A673 (cell line): ENCODE measurements around the gene ALDH1L1. TPM values are rescaled to one million over a fixed set of nuclear protein-coding genes. Genes with fewer than 3 reads are reported as not detected.

Experiments used
- BruUV-seq: library from RNA; stranded (reverse); fragments of 400-500 nt; replicated peaks from 2 replicates; lab custom pipeline; 2021; lab: Mats Ljungman, UMichigan
- CTCF ChIA-PET: fragments of 300-600 bp; sonication (Branson Sonifier 250); formaldehyde crosslinking; loops from one replicate; lab custom pipeline; 2022; ENCODE audit warnings: antibody characterized with exemption; lab: Charles Lee
- POLR2A ChIA-PET: fragments of 300-600 bp; sonication (Branson Sonifier 250); formaldehyde crosslinking; loops from one replicate; lab custom pipeline; 2022; ENCODE audit warnings: antibody characterized with exemption; ENCODE audit not compliant: low non-redundant PET; lab: Charles Lee
- DNase-seq: peaks from one replicate; pipeline ENCODE4 v3.0.0-alpha.2; 2015; ENCODE audit warnings: low spot score
- H3K27ac ChIP-seq: fragments of 200-600 bp; sonication (generic); 2 replicates; pipeline ENCODE4 v1.5.1; 2016; ENCODE audit warnings: mixed run types, low read depth, mild to moderate bottlenecking, mixed read lengths, antibody characterized with exemption, low read length; ENCODE audit not compliant: poor library complexity, severe bottlenecking
- H3K27me3 ChIP-seq: fragments of 200-600 bp; sonication (generic); replicated peaks from 2 replicates; pipeline ENCODE4 v1.6.1; 2017; ENCODE audit warnings: mixed run types, low read depth, mild to moderate bottlenecking, mixed read lengths, antibody characterized with exemption, low read length; ENCODE audit not compliant: insufficient read depth, poor library complexity
- H3K36me3 ChIP-seq: fragments of 200-600 bp; sonication (generic); 2 replicates; pipeline ENCODE4 v1.6.1; 2016; ENCODE audit warnings: mixed run types, mild to moderate bottlenecking, mixed read lengths, antibody characterized with exemption, low read length; ENCODE audit not compliant: insufficient read depth, poor library complexity, severe bottlenecking
- H3K4me1 ChIP-seq: fragments of 200-600 bp; sonication (generic); 2 replicates; pipeline ENCODE4 v1.6.1; 2017; ENCODE audit warnings: mixed run types, mild to moderate bottlenecking, mixed read lengths, antibody characterized with exemption, low read length; ENCODE audit not compliant: insufficient read depth, poor library complexity, severe bottlenecking
- H3K4me3 ChIP-seq: fragments of 200-600 bp; sonication (generic); 2 replicates; pipeline ENCODE4 v1.5.1; 2016; ENCODE audit warnings: low read depth, mixed run types, mild to moderate bottlenecking, mixed read lengths, low read length; ENCODE audit not compliant: poor library complexity, severe bottlenecking
- H3K9me3 ChIP-seq: fragments of 200-600 bp; sonication (generic); 2 replicates; pipeline ENCODE4 v1.6.1; 2016; ENCODE audit warnings: mixed run types, low read depth, mild to moderate bottlenecking, mixed read lengths, antibody characterized with exemption, low read length; ENCODE audit not compliant: poor library complexity, severe bottlenecking
- CTCF ChIP-seq: fragments of 300-800, 200-600 bp; sonication (generic); conservative IDR thresholded peaks from 2 replicates; pipeline ENCODE4 v1.5.1; 2017; ENCODE audit warnings: low read depth, mild to moderate bottlenecking, antibody characterized with exemption, low read length, moderate library complexity, mixed read lengths
- EZH2 ChIP-seq: fragments of 200-600 bp; sonication (generic); IDR thresholded peaks from 2 replicates; pipeline ENCODE4 v1.6.1; 2017; ENCODE audit warnings: borderline replicate concordance, low read depth, mild to moderate bottlenecking, mixed read lengths, antibody characterized with exemption, low read length; ENCODE audit not compliant: poor library complexity, severe bottlenecking
- intact Hi-C: fragments of 100-400 bp; cut with micrococcal nuclease; formaldehyde crosslinking; loops from one replicate; pipeline ENCODE4 v1.10.0; 2022; ENCODE audit not compliant: unreplicated experiment
- total RNA-seq: library from RNA; stranded (reverse); gene quantifications from 2 replicates; pipeline ENCODE4 v1.2.3, GENCODE V29; 2021

Gene ALDH1L1
- total RNA-seq, 1 experiment from 2014 or later: 16.9 TPM

- no peak overlapping the region for H3K27ac ChIP-seq
- no peaks in the 10 kb centered on the region for H3K4me1 ChIP-seq
- no peak for TF ChIP-seq CTCF
- no peak for TF ChIP-seq EZH2
- ChIA-PET CTCF (no interaction called here), POLR2A (no interaction called here)
- no peaks in the 10 kb centered on the region for H3K36me3 ChIP-seq
- DNase-seq: no peak
- H3K9me3 ChIP-seq: no peaks in the 10 kb centered on the region
- no TSS peak for BruUV-seq
- no peaks in the 10 kb centered on the region for H3K27me3 ChIP-seq
- H3K4me3 ChIP-seq: no peak overlapping the region
- intact Hi-C loops: no loop called here
These were observed 114.5 kb downstream of the ALDH1L1 start for GRCh38 chr3:126065876-126066275.

- H3K27ac ChIP-seq: no peak overlapping the region
- no peaks in the 10 kb centered on the region for H3K9me3 ChIP-seq
- intact Hi-C loops: no loop called here
- peak; percentile 22 for DNase-seq
- no peaks in the 10 kb centered on the region for H3K27me3 ChIP-seq
- H3K4me1 ChIP-seq: no peaks in the 10 kb centered on the region
- H3K4me3 ChIP-seq: no peak overlapping the region
- POLR2A ChIA-PET: no interaction called here
- TF ChIP-seq CTCF (no peak), EZH2 (no peak)
- no peaks in the 10 kb centered on the region for H3K36me3 ChIP-seq
- CTCF ChIA-PET: no interaction called here
- BruUV-seq: no TSS peak
These were observed 115.6 kb downstream of the ALDH1L1 start for GRCh38 chr3:126064627-126065258.

- ChIA-PET CTCF (no interaction called here), POLR2A (no interaction called here)
- TF ChIP-seq CTCF (no peak), EZH2 (no peak)
- Histone ChIP-seq H3K4me1 (no peaks in the 10 kb centered on the region), H3K9me3 (no peaks in the 10 kb centered on the region), H3K4me3 (no peak overlapping the region), H3K36me3 (no peaks in the 10 kb centered on the region), H3K27ac (no peak overlapping the region), H3K27me3 (no peaks in the 10 kb centered on the region)
- BruUV-seq: no TSS peak
- DNase-seq: no peak
- intact Hi-C loops: no loop called here
These were observed 116.9 kb downstream of the ALDH1L1 start for GRCh38 chr3:126063358-126063965.
